ENCODE results near the gene ADARB2. TPM values are rescaled to one million over a fixed set of nuclear protein-coding genes. Genes with fewer than 3 reads are reported as not detected.

Gene ADARB2
- polyA plus RNA-seq, 4 donors, result 0.40 to 1.5 (median 0.91) TPM

DNA sequence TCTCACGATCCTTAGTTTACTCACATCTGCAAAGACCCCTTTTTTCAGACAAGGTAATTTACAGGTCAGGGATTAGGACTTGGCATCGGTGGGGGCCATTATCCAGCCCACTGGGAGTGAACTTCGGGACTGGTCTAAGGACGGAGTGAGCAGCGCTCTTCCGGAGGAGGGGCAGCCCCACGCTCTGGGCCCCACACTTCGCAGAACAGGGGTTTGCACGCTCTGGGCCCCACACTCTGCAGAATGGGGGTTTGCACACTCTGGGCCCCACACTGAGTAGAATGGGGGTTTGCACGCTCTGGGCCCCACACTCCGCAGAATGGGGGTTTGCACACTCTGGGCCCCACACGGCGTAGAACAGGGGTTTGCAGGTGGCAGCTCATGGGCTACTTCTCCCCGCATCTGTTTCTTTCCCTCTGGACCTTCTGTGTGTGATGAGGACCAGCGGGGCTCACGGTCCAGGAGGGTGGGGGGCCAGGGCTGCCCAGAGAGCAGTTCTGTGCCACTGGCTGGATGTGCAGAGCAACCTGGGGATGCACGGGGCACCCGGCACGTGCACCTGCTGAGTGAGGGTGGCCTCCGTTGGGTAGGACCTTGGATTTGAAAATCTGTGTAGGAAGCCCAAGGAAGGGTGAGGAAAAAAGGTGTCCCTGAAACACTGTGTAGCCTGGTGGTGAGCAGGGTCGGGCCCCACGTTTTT lies 546.4 kb downstream of the ADARB2 start:
- no peak for DNase-seq (ENCODE audit: low read depth in 4 of 4, low spot score in 3 of 4)

DNA sequence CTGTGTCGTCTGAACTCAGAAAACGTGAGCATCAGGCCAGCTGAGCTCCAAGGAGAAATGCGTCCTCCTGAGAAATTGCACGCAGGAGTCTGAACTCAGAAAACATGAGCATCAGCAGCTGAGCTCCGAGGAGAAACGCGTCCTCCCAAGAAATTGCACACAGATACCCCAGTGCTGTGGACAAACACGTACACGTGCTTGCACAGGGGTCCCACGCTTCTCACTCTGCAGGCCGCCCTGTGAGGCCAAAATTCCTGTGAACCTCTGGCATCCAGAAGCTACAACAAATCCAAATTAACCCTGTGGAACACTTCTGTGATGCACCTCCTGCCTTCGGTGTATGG lies 547.3 kb downstream of the ADARB2 start:
- DNase-seq (ENCODE audit: low read depth in 4 of 4, low spot score in 3 of 4), result no peak

DNA sequence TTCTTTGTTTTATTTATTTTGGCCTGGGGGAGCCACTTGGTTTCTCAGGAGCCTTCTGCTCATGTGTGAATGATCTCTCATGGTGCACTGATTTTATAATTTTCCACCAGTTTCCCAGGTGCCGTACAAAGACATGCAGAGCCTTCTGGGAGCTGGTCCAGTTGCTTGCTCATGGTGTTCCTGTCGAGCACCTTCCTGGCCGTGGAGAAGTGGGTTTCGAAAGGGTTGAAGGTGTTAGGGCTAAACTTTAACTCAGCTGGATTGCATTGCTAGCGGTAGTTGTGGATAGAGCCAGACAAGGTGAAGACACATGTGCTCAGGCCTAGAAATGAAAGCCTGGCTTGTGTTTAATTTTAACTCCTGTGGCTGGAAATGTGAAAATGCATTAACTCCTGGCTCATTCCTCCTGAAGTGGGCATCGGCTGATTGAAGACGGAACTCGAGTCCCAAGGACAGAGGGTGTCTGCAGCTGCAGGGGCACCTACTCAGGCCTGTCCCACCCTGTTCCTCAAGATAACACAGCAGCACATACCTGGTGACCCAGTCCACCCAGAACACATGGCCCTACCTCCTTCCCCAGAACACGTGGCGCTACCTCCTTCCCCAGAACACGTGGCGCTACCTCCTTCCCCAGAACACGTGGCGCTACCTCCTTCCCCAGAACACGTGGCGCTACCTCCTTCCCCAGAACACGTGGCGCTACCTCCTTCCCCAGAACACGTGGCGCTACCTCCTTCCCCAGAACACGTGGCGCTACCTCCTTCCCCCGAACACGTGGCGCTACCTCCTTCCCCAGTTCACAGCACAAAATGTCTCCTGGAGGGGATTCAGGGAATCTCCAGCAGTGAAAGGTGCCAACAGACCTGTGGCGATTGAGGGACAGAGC lies 547.9 kb downstream of the ADARB2 start:
- no peak for DNase-seq (ENCODE audit: low read depth in 4 of 4, low spot score in 3 of 4)

DNA sequence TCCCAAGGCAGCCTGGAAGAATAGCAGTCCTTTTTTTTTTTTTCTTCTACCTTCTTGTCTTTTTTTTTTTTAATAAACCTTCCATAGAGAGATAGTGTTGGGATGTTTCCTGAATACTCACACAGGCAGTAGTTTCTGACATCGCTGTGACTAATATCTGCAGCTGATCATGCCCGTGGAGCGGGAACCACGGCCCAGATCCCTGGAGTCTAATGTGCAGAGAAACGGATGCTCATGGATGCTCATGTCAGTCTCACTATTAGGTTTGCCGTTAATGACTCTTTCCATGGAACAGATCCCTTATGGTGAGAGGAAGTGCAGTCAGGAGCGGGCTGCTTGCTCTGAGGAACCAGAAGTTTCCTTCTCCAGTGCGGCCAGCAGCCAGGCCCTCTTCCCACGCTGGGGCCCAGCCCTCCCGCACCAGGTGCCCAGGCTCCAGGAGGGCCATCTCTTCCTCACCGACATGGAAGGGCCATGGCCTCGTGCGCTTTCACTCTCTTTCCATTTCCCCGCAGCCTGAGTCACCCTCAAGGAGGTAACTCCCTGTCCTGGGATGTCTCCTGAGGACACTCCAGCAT lies 548.7 kb downstream of the ADARB2 start:
- no peak for DNase-seq (ENCODE audit: low read depth in 4 of 4, low spot score in 3 of 4)

DNA sequence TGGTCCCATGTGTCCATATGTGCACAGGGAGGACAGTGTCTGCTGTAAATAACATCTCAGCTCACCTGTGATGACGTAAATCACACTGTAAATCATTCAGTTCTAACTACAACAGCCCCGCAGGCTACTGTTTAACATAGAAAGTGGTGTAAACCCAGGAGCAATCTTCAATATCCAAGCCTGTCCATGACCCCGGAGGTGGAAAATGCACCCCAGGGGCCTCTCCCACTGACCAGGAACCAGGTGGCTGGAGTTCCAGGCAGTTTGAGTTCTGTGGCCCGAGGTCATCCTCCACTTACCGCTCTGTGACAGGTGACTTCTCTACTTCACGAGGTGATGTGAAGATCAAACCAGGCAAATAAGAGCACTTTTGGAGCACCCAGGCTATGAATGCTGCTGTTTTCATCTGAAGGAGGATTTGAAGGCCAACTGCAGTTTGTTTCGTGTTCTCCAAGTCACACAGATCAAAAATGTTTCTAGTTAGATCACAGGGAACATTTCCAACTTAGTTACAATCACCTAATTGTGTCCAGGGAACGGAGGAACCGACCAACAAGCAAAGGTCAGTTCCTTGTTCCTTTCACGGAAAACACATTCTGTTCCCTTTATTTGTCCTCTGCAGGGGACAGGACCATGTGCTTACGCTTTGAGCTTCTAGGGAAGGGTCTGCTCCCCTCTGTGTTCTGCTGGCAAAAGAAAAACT lies 549.3 kb downstream of the ADARB2 start:
- no peak for DNase-seq (ENCODE audit: low read depth in 4 of 4, low spot score in 3 of 4)

DNA sequence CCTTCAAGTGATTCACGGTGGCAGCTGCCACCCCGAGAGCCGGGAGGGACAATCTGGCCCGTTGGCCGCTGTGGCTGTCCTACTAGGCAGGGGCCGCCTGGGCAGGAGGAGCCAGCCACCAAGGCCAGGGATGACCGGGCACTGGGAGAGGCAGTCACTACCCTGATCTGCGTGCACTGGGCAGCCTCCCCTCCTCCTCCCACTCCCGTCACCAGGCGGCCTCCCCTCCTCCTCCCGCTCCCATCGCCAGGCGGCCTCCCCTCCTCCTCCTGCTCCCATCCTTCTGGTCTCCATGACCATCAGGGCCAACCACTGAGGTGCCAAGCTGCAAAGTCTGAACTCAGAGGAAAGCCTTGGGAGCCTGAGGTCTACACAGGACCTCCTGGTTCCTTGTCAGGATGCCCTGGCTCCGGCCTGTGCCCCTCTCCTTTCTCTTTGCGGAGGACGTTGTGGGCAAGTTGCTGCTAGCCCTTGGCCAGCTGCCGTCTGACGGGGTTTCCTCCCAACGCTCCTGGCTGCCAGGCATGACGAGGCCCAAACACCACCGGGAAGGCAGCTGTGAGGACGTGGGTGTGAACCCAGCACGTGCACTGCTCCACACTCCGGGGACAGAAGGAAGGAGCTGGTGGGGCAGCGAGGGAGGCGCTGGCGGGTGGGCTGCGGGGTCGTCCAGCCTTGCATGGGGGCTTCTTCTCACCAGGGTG lies 550.0 kb downstream of the ADARB2 start:
- DNase-seq (ENCODE audit: low read depth in 4 of 4, low spot score in 3 of 4), result no peak

DNA sequence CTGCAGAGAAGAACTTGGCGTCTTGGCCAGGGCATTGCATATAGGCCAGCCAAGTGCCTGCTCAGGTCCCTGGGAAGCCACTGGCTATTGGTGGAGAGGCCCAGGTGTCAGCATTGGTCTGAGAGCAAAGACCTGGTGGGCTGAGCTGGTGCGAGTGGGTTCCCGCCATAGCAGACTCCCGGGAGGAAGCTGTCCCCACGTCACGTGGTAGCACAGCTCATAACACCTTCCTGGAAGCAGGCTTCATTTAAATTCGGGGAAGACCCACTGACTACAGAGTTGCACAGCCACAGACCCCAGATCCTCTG lies 550.7 kb downstream of the ADARB2 start:
- no peak for DNase-seq (ENCODE audit: low read depth in 4 of 4, low spot score in 3 of 4)

DNA sequence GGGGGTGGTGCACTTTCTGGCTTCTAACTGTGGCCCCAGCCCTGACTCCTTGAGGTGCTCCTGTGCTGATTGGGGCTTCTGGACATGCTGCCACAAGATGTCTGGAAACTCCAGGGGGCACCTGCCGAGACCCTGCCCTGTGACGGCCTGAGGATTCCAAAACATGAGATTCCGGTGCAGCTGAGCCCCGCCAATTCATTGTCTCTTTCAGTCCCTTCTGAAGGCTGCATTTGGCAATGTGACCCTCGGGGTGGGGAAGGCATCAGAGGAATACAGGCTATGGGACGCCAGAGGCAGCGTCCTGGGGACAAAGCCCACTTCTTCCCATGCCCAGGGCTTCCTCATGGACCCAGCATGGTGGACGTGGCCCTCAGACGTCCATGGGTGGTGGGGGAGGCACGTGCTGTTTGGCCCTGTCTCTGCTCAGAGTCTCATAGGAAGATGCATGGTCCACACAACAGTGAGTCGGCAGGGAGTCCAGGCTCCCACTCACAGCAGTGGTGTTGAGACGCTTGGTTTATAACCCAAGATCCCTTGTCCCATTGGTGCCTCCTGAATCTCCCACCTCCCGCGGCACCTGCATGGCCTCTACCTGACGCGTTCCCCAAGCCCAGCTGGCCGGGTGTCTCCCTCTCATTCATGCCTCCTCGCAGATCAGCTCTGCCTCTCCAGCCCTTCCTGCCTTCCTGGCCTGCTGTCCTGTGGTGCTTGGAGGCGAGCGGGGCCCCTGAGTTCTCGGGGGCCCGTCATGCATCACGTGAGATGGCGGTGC lies 551.2 kb downstream of the ADARB2 start:
- no peak for DNase-seq (ENCODE audit: low read depth in 4 of 4, low spot score in 3 of 4)

DNA sequence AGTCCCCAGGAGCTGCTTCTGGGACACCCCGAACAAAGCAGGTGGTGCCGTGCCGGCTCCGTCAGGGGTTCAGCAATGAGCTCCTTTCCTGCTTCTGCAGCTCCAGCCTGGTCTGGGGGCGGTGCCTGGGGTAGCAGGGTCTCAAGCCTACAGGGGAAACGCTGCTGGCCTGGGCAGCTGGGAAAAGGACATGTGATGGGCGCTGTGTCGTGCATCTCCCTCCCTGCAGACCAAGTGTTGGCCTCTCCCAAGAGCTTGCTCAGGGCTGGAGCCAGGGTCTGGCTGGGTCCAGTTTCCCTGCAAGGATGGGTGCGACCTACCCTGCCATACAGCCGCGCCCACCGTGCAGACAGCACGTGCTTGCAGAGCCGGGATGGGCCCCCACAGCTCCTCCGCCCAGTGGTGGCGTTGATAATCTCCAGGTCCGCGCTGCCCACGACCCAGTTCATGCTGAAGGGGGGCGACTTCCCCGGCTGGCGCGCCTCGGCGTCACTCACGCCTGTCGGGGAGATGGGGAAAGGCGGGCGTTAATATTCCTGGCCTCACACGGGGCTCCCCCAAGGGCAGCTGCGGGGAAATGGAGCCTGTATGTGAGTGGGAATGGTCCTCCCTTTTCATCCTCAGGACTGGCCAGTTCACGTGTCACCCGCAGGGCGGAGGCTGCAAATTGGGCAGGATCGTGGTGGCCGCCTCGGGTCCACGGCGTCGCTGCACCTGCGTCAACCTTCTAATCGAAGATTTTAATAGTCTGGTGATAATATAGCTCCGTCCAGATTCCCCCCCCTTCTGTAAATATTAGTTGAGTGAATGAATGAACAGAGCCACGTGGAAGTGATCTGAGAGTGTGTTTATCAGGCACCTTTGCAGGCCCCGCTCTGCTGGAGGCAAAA lies 552.5 kb downstream of the ADARB2 start:
- no peak for DNase-seq (ENCODE audit: low read depth in 4 of 4, low spot score in 3 of 4)

DNA sequence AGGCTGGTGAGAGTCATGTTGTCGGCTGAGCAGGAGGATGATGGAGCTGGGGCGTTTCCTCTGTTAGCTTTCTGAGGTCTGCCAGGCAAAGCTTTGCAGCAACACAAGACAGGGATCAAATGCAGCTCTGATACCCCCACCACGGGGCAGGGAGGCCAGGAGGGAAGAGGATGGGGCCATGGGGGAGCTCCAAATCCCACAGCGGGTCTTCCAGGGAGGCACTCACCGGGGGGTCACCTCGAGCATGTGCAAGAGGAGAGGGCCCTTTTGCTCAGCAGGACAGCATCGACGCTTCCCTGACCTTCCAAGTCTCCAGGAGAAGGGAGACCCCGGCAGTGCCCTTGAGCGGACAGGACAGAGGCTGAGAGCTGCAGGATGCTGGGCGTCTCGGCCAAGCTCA lies 553.6 kb downstream of the ADARB2 start:
- no peak for DNase-seq (ENCODE audit: low read depth in 4 of 4, low spot score in 3 of 4)

DNA sequence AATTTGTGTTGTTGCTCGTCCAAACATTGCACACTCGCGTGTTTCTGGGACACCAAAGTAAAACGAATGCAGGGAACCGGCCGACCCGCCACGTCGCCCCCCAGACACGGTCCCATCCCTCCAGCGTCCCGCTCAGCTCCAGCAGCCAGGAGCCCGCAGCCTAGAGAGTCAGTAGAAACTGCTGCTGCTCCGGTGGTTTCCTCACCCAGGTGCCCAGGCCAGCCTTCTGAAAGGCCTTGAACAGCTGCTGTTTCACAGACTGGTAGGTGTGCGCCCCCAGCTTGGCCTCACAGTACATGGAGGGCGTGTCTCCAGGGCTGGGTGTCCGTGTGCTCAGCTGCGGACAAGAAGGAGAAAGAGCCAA lies 554.3 kb downstream of the ADARB2 start:
- DNase-seq (ENCODE audit: low read depth in 4 of 4, low spot score in 3 of 4), result no peak

DNA sequence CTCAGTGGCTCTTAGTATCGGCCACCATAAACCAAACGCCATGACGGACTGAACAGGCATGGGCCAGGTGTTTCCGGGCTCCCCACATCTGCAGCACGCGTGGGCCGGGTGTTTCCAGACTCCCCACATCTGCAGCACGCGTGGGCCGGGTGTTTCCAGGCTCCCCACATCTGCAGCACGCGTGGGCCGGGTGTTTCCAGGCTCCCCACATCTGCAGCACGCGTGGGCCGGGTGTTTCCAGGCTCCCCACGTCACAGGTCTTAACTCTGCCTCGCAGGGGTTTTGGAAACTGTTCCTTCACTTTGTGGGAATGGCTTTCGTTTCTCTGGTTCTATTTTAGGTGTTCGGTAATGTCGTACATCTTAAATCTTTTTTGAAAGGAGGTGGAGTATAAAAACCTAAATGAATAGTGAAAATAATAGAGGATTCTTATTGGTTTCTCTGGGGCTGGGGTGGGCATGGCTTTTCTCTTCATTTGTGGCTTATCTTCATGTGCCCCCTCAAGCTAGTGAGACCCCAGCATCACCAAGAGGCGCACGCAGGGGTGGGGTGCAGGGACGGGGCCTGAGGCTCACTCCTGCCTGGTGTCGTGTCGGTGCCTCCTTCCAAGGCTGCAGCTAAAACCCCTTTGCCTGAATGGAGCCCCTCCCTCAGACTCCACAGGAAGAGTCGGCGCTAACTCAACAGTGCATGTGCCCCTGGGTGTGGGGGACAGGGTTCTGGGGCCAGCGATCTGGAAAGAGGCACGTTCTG lies 554.9 kb downstream of the ADARB2 start:
- DNase-seq (ENCODE audit: low read depth in 4 of 4, low spot score in 3 of 4), result no peak

DNA sequence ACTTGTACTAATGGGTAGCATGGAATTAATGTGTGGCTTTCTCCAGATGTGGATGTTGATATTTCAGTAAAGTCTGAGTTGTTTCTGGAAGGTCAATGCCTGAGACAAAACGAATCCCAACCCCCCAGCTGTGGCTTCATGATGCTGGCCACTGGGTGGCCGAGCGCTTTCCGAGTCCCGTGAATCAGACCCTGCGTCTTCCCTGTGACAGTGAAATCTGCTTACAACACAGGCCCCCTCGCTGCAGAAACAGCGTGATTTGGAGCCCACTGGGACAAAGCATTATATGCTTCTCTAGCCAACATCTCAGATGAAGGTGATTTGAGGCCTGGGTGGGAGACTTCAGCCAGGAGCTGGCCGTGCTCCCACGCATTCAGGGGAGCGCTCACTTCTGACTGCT lies 556.5 kb downstream of the ADARB2 start:
- DNase-seq (ENCODE audit: low read depth in 4 of 4, low spot score in 3 of 4), result no peak

DNA sequence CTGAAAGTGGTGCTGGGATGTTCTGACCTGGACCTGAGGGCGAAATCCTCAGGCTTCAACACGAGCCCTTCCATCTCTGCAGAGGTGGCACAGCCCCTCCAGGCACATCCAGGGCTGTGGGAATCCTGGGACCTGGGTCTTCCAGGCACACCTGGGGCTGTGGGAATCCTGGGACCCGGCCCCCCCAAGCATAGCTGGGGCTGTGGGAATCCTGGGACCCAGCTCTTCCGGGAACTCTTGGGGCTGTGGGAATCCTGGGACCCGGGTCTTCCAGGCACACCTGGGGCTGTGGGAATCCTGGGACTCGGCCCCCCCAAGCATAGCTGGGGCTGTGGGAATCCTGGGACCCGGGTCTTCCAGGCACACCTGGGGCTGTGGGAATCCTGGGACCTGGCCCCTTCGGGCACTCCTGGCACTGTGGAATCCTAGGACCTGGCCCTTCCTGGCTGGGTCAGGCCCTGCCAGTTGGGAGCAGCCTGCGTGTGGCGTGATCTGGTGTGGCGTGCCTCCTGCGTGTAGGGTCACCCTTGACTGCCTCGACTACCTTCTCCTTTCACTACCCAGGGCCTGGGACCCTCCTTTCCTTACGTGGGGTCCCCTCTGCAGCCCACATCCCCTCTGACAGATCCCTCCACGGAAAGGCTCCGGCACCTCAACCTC lies 557.1 kb downstream of the ADARB2 start:
- DNase-seq (ENCODE audit: low read depth in 4 of 4, low spot score in 3 of 4), result no peak

DNA sequence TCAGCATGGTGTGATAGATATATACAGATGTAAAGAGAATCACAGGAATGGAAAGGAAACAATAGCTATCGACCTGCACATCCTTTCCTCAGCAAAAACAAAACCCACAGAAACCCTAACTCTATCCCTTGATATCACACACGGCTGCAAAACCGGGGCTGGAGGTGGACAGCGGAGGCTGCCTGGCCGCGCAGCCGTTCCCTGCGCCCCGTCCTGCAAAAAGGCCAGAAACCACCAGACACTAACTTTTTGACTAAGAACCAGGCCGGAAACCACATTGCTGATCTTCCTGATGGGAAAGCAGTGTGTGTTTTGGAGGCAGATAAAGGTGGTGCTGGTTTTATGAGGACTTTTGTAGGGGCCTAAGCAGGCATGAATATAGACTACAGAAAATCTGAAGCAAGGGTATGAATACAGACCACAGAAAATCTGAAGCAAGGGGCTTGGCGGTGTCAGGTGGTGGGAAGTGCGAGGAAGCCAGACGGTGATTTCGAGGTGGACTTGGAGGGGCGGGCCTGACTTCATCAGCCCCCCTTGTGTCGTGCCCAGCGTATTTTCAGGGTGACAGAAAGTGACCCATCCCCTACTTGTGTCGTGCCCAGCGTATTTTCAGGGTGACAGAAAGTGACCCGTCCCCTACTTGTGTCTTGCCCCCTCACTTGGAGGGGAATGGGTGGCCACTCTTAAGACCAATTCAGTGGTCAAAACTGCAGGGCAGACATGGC lies 557.8 kb downstream of the ADARB2 start:
- no peak for DNase-seq (ENCODE audit: low read depth in 4 of 4, low spot score in 3 of 4)

DNA sequence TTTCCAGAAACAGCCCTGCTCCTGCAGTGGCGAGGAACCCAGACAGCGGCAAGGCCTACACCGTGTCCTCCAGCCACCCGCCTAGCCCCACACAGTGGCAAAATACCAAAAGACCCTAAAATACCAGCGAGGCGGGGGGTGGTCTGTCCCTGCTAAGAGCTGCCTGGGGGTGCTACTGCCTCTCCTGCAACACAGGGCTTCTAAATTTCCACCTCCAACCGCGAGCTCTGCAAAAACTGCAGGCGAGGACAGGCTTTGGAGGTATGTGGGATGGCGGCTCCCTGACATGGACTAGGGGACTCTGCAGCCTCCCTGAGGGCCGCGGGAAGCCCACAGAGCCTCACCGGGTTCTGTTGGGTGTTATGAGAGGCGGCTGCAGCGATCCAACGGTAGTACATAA lies 558.8 kb downstream of the ADARB2 start:
- no peak for DNase-seq (ENCODE audit: low read depth in 4 of 4, low spot score in 3 of 4)

DNA sequence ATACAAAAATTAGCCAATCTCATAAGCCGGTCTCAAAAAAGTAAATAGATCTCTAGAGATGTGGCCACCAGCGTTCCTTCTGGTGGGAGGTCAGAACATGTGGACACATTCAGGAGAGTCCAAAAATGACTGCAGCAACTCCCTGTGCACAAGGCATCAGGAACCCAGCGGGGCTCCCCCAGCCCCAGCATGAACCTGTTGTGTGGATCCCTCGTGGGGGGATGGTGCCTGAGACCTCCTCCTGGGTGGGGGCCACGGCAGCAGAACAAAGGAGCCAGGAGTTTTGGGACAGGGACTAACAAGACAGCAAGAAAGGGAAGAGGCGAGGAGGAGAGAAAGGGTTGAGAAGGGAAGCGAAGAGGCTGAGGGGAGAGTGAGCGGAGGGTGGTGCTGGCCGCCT lies 559.4 kb downstream of the ADARB2 start:
- DNase-seq (ENCODE audit: low read depth in 4 of 4, low spot score in 3 of 4), result no peak

Data from left renal pelvis (tissue), 4 donors.